ENCODE results near the gene SWSAP1. TPM values are rescaled to one million over a fixed set of nuclear protein-coding genes. Genes with fewer than 3 reads are reported as not detected.

SWSAP1 gene
- polyA plus RNA-seq, 1 of the 3 experiments (the other 2 are of a cell fraction): 2.8 TPM

DNA sequence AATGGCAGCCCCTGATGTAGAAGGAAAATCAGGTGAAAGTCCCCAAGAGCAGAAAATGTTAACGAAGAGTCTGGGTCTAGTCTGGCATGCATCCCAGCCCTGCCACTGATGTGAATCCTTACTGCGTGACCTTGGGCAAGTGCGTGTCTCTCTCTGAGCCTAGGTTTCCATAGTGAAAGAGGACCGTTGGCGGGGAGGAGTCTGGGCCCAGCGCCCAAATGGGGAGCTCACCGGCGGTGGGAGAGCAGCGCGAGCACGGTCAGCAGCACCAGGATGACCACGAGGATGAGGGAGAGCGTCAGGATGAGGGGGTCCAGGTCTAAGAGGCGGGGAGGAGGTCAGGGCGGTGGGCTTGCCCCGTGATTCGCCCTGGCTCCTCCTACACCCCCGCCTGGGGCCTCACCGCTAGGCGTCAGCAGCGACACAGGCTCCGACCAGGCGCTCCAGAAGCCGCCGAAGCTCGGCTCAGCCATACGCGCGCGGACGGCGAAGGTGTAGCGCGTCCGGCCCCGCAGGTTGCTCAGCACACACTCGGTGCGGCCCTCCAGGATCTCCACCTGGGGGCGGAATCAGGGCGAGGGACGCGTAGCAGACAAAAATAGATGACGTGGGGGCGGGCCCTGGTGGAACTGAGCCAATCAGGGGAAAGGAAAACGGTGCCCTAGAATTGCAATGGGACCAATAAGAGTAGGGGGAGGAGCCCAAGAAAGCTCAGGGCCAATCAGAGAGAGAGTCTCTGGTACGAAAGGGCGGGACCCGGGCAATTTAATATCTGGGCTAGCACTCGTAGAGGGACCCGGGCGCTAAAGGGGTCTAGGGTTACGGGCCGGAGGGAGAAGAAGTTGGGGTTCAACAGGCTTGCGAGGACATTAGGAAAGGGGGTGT lies 6.4 kb downstream of the SWSAP1 start (continued):
- TF ChIP-seq TCF12 (IDR thresholded peaks at IDR 0.05): no peak
- TF ChIP-seq ELF1 (IDR thresholded peaks at IDR 0.05): no peak
- no peak for TF ChIP-seq TEAD4 (IDR thresholded peaks at IDR 0.05; ENCODE audit: borderline replicate concordance, insufficient read depth)
- TF ChIP-seq, protein P1, sequence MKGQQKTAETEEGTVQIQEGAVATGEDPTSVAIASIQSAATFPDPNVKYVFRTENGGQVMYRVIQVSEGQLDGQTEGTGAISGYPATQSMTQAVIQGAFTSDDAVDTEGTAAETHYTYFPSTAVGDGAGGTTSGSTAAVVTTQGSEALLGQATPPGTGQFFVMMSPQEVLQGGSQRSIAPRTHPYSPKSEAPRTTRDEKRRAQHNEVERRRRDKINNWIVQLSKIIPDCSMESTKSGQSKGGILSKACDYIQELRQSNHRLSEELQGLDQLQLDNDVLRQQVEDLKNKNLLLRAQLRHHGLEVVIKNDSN (IDR thresholded peaks at IDR 0.05; ENCODE audit: borderline replicate concordance, low read depth): no peak
- TF ChIP-seq SMC3 (IDR thresholded peaks at IDR 0.05; ENCODE audit: low read depth, low read length): peak; percentile 52
- TF ChIP-seq, protein P2, sequence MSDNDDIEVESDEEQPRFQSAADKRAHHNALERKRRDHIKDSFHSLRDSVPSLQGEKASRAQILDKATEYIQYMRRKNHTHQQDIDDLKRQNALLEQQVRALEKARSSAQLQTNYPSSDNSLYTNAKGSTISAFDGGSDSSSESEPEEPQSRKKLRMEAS (IDR thresholded peaks at IDR 0.05; ENCODE audit: low read depth): peak; percentile 9
- TF ChIP-seq, protein P3, sequence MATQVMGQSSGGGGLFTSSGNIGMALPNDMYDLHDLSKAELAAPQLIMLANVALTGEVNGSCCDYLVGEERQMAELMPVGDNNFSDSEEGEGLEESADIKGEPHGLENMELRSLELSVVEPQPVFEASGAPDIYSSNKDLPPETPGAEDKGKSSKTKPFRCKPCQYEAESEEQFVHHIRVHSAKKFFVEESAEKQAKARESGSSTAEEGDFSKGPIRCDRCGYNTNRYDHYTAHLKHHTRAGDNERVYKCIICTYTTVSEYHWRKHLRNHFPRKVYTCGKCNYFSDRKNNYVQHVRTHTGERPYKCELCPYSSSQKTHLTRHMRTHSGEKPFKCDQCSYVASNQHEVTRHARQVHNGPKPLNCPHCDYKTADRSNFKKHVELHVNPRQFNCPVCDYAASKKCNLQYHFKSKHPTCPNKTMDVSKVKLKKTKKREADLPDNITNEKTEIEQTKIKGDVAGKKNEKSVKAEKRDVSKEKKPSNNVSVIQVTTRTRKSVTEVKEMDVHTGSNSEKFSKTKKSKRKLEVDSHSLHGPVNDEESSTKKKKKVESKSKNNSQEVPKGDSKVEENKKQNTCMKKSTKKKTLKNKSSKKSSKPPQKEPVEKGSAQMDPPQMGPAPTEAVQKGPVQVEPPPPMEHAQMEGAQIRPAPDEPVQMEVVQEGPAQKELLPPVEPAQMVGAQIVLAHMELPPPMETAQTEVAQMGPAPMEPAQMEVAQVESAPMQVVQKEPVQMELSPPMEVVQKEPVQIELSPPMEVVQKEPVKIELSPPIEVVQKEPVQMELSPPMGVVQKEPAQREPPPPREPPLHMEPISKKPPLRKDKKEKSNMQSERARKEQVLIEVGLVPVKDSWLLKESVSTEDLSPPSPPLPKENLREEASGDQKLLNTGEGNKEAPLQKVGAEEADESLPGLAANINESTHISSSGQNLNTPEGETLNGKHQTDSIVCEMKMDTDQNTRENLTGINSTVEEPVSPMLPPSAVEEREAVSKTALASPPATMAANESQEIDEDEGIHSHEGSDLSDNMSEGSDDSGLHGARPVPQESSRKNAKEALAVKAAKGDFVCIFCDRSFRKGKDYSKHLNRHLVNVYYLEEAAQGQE (IDR thresholded peaks at IDR 0.05; ENCODE audit: low read depth, low read length): no peak
- TF ChIP-seq, protein P4, sequence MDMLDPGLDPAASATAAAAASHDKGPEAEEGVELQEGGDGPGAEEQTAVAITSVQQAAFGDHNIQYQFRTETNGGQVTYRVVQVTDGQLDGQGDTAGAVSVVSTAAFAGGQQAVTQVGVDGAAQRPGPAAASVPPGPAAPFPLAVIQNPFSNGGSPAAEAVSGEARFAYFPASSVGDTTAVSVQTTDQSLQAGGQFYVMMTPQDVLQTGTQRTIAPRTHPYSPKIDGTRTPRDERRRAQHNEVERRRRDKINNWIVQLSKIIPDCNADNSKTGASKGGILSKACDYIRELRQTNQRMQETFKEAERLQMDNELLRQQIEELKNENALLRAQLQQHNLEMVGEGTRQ (IDR thresholded peaks at IDR 0.05; ENCODE audit: borderline replicate concordance, low read depth, low read length): no peak
- peak; percentile 68; the same call in 1 of the 2 replicates for TF ChIP-seq POLR2AphosphoS5 (IDR thresholded peaks at IDR 0.05; ENCODE audit: low read depth, low read length)
- no peak for TF ChIP-seq GATA2 (CRISPR knock-in tag; IDR thresholded peaks at IDR 0.05)
- TF ChIP-seq RAD21 (IDR thresholded peaks at IDR 0.05; ENCODE audit: low read length): peak; percentile 42
- no peak for TF ChIP-seq FOXM1 (IDR thresholded peaks at IDR 0.05; ENCODE audit: low read depth)
- TF ChIP-seq SIN3A (IDR thresholded peaks at IDR 0.05; ENCODE audit: borderline replicate concordance, low read depth, low read length): peak; percentile 70
- TF ChIP-seq EZH2phosphoT487 (IDR thresholded peaks at IDR 0.05; ENCODE audit: borderline replicate concordance, low read depth): no peak
- TF ChIP-seq, protein P5, sequence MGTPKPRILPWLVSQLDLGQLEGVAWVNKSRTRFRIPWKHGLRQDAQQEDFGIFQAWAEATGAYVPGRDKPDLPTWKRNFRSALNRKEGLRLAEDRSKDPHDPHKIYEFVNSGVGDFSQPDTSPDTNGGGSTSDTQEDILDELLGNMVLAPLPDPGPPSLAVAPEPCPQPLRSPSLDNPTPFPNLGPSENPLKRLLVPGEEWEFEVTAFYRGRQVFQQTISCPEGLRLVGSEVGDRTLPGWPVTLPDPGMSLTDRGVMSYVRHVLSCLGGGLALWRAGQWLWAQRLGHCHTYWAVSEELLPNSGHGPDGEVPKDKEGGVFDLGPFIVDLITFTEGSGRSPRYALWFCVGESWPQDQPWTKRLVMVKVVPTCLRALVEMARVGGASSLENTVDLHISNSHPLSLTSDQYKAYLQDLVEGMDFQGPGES (IDR thresholded peaks at IDR 0.05; ENCODE audit: low read depth, low read length): peak; percentile 64
- TF ChIP-seq, protein P6, sequence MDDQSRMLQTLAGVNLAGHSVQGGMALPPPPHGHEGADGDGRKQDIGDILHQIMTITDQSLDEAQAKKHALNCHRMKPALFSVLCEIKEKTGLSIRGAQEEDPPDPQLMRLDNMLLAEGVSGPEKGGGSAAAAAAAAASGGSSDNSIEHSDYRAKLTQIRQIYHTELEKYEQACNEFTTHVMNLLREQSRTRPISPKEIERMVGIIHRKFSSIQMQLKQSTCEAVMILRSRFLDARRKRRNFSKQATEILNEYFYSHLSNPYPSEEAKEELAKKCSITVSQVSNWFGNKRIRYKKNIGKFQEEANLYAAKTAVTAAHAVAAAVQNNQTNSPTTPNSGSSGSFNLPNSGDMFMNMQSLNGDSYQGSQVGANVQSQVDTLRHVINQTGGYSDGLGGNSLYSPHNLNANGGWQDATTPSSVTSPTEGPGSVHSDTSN (IDR thresholded peaks at IDR 0.05): no peak
- TF ChIP-seq GABPA (IDR thresholded peaks at IDR 0.05; ENCODE audit: low read depth): no peak
- 0 out of 2 replicates have a peak, but pooled peaks have one; percentile 8 for TF ChIP-seq NFIC (IDR thresholded peaks at IDR 0.05; ENCODE audit: borderline replicate concordance)
- no peak for TF ChIP-seq JUND (IDR thresholded peaks at IDR 0.05)
- peak; percentile 56; the same call in 1 of the 2 replicates for TF ChIP-seq RFX5 (IDR thresholded peaks at IDR 0.05; ENCODE audit: low read length)
